GM18502 (cell line): ENCODE data around the gene ATXN7L2.

Experiments used
- ATAC-seq: cut with Tn5 transposase; IDR thresholded peaks from one replicate; pipeline ENCODE4 v1.9.1; 2021; ENCODE audit warnings: mild to moderate bottlenecking; ENCODE audit not compliant: unreplicated experiment, poor library complexity

ATXN7L2 gene

GRCh38 chr1:109521002-109521951 lies 37.6 kb downstream of the ATXN7L2 start:
- no peak for ATAC-seq

GRCh38 chr1:109522026-109522425 lies 38.3 kb downstream of the ATXN7L2 start:
- ATAC-seq, result no peak

GRCh38 chr1:109523706-109524105 lies 40.0 kb downstream of the ATXN7L2 start:
- ATAC-seq, result no peak

DNA sequence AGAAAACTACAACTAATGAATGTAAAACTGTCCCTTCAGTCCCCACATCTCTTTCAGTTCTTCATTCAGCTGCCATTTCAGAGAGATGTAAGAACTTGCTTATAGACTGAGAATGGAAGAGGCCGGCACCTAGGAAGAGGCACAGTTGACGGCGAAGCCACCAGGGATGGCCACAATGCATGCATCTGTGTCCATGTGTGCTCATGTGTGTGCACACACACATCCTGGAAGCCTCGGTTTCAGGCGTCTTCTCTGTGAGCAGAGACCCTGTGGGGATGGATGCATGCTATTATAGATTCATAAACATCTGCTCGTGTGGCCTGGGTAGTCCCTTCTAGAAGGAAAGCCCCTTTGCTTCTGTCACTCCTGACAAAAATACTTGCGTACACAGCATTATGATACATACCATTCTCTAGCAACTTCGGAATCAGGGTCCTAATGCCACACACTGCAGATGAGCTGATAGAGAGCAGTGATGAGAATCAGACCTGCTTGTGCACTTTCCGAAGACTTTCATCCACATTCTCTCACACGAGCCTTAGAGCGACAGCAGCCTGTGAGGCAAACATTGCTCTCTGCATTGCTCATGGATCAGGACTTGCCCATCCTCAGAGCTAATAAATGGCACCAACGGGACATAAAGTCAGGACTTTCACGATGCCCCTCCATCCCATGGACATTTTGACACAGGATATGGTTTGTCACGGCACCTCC lies 43.5 kb downstream of the ATXN7L2 start:
- ATAC-seq, result peak; percentile 76

- ATAC-seq, result no peak
These were observed 44.4 kb downstream of the ATXN7L2 start for GRCh38 chr1:109527846-109528695.

- ATAC-seq, result no peak
These were observed 45.0 kb downstream of the ATXN7L2 start for GRCh38 chr1:109528712-109529111.

DNA sequence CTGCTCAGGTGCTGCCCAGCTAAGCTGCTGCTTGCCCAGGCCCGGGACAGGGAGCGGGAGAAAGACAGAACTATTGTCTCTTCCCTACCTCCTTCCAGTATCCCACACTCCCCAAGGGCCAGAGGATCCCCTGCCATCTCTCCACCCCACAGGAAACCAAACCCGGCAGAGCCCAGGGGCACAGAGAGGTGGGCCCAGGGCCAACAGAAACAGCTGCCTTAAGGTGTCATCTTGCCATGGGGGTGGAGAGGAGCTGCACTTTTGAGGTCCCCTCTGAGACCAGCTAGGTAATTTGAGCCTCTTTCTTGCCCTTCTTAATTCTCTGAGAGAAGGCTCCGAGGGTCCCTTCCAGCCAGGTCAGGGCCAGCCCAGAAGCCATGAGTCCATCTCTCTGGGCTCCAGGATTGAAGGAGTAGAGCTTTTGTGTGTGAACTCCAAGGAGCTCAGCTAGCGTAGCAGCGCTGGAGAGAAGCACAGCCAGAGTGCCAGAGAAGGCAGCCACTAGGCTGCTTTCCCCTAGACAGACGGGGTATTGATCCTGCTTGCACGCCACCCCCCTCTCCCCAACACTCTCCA lies 46.3 kb downstream of the ATXN7L2 start:
- ATAC-seq, result no peak

DNA sequence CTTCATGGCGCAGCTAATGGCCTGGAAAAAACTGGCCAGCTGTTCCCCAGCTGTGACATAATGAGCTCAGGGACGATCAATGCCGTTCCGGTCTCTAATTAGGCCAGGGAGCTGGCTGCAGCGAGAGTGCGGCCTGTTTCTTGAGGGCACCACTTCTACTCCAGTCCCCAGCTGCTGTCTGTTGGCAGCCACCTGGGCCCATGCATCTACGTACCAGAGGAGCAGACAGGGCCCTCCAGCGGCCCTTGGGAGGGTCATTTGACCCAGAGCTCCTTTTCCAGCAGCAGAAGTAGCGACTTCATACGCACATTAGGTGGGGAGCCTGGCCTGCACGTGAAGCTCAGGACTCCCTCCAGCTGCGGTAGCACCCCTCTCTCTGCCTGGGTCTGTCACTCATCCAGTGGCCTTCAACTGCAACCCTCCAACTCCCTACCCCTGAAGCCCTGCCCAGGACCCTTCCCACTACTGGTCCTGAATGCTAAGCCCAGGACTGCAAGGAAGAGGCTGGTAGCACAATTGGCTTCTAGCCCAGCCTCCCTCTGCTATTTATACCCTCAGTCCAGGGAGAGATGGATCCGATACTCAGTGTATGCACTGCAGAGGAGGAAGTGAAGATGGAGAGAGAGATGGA lies 46.9 kb downstream of the ATXN7L2 start:
- ATAC-seq, result no peak

DNA sequence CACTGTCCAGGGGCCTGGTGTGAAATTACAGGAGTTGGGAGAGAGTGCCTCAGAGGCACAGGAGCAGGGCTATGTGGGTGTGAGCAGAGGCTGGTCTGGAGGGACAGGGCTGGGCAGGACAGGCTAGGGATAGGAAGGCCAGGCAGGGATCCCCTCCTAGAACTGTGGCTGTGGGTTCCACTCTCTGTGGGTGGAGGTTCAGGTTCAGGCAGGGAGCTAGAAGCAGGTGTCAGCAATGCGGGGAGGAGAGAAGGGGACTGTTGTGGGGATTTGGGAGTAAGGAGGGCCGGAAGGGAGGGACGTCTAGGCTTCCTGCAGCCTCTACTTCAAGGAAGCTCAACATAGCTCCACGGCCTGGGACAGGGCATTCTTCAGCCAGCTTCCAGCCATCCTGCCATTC lies 47.7 kb downstream of the ATXN7L2 start:
- ATAC-seq, result no peak

DNA sequence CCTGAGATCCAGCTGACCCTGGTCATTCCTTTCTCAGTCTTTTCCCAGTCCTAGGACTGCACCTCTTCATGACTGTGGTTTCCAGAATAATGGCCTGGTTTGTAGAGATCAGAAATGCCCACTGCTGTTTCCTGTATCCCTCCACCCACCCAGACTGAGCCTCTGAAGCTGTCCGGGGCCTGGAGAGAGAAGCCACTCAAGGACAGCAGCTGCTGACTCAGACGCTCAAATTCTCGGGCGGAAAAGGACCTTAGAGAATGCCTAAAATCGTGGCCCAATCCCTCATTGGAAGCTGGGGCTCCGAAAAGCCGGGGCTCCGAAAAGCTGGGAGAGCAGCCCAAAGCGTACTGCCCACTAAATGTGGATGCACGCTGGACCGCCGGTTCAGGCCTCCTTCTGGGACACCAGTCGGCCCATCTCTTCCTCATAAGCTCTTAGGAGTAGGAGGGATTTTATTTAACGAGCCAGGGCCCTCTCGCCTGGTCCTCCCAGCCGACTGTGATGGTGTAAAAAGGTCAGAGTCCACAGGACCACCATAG lies 48.2 kb downstream of the ATXN7L2 start:
- ATAC-seq, result no peak

DNA sequence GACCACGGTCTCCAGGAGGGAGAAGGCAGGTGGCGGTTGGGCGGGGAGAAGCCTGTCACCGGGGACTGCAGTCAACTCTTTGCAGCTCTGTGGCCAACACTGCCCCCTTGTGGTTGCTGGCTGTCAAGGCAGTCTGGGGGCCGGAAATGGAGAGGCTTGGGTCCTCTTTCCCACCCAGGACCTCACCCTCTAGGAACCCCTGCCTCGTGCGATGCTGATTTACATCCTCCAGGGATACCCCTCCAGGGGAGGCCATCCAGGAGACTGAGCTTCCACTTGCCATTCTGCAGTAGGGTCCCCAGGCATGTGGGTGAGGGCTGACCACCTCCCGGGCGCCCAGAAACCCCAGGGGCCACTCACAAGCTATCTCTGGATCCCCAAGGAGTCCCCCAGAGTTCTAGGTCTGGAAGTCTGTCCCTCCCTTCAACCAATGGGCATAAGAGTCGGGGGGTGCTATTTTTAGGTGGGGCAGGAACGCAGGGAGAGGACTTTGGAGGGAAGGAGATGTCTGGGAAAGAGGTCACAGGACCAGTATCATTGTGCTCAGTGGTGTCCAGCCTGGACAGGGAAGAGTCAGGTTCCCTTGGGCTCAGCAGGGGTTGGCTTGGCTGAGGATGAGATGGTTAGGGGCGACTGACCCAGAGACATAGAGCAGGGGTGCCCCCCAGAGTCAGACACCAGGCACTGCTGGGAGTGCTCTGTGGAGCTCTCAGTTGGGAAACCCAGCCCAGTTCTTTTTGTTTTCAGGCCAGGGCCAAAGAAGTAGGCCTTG lies 48.8 kb downstream of the ATXN7L2 start:
- ATAC-seq, result peak; percentile 75

DNA sequence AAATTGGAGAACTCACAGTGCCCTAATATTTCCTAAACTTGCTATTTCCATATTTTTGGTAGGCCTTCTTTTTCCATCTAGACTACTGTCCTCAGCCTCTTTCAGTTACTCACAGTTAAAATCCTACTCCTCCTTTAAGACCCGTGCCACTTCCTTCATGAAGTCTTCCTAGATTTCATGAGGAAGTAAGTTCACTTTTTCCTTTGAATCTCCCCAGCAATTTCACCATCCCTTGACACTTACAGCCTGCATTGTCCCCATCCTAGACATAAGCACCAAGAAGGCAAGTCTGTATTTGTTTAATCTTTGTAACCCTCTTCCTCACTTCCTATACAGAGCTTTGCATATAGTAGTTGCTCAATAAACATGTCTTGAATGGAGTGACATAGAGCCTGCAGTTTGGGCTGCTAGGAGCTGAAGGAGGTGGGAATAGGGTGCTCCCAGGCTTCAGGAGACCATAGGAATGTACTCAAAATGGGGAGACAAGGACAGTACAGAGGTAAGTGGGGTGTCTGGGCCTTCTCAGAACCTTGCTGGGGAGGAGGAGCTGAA lies 50.7 kb downstream of the ATXN7L2 start:
- ATAC-seq, result no peak

- no peak for ATAC-seq
These were observed 51.8 kb downstream of the ATXN7L2 start for GRCh38 chr1:109535481-109535880.

GRCh38 chr1:109535971-109536491 lies 52.3 kb downstream of the ATXN7L2 start:
- no peak for ATAC-seq

DNA sequence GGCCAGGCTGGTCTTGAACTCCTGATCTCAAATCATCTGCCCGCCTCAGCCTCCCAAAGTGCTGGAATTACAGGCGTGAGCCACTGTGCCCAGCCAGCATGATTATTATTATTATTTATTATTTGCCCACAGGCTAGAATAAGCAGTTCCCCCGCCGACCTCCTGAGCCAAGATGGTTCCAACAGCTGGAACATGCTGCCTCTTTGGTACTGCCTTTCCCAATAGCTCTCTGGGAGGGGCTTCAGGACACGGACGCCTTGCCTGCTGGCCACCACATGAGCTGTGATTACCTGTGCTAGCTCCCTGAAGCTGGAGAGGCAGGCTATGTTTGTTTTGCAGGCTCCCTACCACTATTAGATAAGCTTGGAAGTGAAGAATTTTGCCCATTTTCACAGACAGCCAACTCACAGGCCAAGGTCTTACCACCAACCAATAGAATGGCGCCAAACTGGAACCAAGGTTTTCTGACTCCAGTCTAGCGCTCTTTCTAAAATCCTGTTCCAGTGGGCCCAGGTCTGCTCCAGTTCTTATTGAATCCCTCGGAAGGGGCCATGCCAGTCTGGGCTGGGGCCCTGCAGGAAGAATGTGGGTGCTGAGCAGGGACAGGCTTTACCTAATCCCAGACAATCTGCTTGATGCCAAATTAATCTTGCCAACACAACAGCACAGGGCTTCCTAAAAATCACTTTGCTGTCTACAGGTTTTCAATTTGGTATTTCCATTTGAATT lies 53.9 kb downstream of the ATXN7L2 start:
- ATAC-seq, result no peak

DNA sequence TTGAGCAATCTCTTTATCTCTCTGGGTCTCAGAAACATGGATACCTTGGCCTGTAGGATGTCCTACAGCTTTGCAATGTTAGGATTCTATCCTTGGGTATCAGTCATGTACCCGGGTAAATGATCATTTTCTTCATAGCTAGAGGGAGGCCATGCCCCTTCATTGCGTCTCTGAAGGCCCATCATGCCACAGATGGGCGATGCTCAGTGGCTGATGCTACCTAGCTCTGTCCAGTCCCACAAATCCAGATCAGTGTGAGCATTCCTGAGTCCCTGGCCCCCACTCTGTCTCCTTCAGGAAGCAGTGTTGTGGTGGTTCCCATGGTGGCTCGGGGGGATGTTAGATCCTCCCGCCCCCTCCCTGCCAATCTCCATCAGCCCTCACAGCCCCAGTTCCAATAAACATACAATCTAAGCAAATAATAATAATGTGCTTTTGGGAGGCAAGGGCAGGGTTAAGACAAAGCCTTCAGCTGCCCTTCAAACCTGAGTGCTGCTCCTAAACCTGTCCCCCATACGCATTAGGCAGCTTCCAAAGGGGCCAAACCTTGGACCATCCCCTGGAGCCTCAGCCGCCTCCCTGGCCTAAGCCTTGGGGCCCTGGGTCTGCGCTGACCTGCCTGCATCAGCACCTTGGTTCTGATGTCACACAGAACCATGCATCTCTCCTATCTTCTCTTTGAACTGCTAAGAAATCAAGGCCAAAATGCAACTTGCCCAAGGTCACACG lies 55.3 kb downstream of the ATXN7L2 start:
- no peak for ATAC-seq

DNA sequence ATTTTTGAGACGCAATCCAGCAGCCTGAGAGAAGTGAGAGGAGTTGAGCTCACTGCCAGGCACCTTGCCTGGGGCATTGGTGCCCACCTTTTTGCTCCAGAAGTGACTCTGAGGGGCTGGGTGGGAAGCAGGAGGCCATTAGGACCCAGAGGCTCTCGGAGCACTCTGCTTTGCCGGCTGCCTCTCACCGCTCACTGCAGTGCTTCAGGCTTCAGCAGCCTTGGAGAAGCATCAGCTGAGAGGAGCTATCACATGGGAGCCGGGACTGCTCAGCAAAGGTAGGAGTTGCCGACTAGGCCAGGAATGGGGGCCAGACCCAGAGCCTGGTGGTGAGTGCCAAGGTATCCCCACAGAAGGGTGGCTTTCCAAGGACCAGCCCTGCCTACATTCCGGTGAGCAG lies 56.0 kb downstream of the ATXN7L2 start, which contains the start of gene GPR61:
Gene GPR61, plus strand, starts transcription at position 197 of the 400 bp plus-strand sequence. CDS start 3,151 bp downstream, outside the sequence.
- ATAC-seq, result no peak
